GM20431 (cell line): ENCODE results near the gene SRMS.
"Not testable (repeated sequence)": the region's sequence is repeated elsewhere in the genome, so short reads cannot be mapped to it uniquely, and the experiment has no call there.

Source experiments
- in situ Hi-C: fragments of 300-500 bp; cut with MseI, MboI; formaldehyde crosslinking; loops from one replicate; pipeline ENCODE4 v1.15.0; 2020; ENCODE audit warnings: low sequenced_read_pairs; ENCODE audit not compliant: unreplicated experiment

SRMS gene

DNA sequence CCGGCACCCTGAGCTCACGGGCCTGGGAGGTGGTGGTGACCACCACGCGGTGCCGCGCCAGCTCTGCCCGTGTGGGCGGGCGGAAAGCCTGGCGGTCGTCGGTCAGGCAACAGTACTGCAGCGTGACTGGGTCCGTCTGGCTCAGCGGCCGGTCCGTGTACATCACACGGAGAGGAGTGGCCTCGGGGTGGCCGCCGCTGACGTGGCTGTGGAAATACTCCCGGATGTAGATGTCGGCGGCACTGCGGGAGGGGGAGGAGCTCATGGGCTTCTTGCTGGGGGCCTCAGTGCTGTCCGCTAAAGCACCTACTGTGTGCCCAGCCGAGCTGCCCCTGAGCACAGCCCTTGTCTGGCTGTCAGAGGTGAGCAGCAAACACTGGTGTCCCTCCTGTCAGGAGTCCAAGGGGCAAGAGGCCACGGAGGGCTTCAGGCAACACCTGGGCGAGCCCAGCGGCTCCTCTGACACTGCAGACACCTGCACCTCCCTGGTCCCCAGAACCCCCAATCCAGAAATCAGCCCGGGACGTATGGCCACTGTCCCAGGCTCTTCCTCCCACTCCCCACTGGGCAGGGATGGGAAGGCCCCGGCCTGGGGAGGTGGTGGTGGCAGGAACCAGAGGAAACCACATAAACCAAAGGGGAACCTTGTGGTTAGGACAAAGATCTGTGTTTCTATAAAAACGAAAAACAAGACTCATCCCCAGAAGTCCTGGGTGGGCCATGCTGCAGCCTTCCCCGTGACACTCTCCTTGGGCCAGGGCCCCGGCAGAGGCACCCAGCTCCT, 20.0 kb upstream of the SRMS start:
- in situ Hi-C loops, result no loop called here

GRCh38 chr20:63567136-63567385, 19.5 kb upstream of the SRMS start:
- in situ Hi-C loops, result no loop called here

DNA sequence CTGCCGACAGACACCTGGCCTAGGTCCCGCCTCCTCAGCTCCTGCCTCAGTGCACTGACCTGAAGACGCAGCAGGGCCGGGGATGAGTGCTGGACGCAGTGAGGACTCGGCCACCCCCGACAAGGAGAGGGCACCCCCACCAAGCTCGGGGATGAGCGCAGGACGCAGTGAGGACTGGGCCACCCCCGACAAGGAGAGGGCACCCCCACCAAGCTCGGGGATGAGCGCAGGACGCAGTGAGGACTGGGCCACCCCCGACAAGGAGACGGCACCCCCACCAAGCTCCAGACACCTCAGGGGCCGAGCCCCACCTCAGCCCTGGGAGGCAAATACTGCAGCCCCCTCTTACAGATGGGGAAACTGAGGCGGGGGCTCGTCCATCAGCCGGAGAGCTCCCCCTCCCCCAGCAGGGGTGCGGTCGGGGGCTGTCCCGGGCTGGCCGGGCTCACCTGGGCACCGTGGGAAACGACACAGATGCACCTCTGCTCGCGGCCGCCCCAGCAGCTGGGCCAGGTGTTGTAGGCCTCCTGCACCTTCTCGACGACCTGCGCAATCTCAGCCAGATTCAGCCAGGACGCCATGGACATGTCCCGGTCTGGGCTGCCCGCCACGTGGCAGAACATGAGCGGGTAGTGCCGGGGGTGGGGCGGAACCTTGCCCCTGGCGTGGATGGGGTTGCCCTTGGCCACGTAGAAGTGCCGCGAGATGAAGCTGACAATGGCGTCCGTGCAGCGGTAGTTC, 19.0 kb upstream of the SRMS start:
- in situ Hi-C loops, result no loop called here

GRCh38 chr20:63565699-63566335, 18.3 kb upstream of the SRMS start:
- in situ Hi-C loops, result no loop called here

GRCh38 chr20:63565021-63565698, 17.6 kb upstream of the SRMS start:
- in situ Hi-C loops, result no loop called here

DNA sequence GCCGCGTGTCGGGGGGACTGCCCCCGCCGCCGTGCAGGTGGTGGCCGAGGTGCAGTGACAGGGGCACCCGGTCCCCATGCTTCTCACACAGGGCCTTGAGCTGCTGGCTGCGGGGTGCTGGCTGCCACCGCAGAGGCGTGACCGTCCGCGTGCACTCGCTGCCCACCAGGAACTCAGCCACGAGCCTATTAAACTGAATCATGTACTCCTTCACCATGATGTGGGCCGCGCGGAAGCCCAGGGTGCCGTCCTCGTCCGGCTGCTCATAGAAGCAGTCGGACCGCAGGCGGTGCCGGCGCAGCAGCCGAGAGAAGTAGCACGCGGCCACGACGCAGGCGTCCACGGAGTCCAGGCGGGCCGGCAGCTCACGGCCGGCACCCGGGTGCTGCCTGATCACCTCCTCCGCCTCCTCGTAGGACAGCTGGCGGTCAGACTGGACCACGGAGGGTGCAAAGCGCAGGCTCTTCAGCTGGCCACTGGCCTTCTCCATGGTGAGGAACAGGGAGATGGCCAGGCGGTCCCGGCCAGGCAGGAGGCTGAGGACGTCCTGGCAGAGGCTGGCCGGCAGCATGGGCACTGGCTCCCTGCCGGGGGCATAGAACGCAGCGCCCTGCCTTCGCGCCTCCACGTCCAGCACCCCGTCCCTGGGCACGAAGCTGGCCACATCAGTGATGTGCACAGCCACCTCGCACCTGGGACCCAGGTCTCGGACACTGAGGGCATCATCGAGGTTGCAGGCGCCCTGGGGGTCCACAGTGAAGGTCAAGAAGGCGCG, 16.7 kb upstream of the SRMS start:
- in situ Hi-C loops, result no loop called here

- in situ Hi-C loops, result no loop called here
These were observed 15.8 kb upstream of the SRMS start for GRCh38 chr20:63563225-63563935.

- in situ Hi-C loops, result no loop called here
These were observed 15.1 kb upstream of the SRMS start for GRCh38 chr20:63562461-63563224.

DNA sequence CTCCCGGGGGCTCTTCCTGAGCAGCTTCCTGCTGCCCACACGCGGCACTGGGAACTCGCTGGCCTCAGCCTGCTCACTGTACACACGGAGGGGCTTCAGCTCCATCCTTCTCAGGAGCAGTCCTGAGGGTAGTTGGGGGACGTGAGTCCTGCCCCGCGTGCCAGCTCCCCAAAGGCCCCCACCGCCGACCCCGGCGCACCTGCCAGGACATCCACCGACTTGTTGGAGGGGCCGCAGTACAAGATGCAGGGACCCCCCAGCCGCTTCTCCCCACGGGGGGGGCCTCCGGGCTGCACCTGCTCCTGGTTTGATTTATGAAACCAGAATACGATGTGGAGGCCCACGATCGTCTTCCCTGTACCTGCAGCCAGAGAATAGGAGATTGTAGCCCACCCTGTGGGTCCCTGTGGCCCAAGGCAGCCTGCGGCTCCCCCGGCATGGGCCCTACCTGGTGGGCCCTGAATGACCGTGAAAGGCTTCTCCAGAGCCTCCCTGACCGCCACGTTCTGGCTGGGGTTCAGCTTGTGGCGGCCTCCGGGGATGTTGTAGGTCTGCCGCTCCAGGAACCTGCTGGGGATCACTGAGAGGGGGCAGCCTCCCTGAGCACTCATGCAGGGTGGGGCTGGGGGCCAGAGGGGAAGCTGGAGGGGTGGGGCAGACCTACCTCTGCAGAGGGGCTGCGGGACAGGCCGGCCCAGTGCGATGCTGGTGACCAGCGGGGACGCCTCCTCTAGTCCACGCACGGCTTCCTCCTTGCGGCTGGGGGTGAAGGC, 14.3 kb upstream of the SRMS start:
- in situ Hi-C loops, result no loop called here

DNA sequence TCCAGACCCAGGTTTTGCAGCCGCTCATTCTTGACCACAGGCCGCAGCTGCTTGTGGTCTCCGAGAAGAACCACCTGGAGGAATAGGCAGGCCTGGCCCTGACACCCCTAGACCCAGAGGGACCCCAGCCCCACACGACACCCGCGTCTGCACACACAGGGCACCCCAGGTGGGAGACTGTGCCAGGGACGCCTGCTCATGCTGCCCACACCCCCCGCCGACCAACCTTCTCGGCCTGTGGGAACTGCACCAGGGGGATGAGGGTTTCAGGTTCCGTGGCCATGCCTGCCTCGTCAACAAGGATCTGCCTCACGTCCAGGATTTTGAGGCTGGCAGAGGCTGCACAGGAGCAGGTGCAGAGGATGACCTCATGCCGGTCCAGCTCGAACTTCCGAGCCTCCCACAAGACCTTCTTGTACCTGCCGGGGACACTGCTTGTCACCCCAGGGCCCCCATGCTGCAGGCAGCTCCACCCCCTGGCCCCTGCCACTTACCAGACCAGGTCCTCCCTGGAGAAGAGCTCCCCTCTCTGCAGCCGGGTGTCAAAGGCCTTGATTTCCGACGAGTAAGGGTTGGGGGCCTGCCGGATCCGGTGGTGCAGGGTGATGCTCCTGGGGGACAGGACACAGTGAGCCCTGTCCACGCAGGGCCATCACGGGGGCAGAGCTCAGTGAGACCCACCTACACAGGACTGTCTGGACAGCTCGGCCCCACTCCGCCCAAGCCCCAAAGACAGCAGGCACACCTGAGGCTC, 13.5 kb upstream of the SRMS start:
- in situ Hi-C loops, result no loop called here

DNA sequence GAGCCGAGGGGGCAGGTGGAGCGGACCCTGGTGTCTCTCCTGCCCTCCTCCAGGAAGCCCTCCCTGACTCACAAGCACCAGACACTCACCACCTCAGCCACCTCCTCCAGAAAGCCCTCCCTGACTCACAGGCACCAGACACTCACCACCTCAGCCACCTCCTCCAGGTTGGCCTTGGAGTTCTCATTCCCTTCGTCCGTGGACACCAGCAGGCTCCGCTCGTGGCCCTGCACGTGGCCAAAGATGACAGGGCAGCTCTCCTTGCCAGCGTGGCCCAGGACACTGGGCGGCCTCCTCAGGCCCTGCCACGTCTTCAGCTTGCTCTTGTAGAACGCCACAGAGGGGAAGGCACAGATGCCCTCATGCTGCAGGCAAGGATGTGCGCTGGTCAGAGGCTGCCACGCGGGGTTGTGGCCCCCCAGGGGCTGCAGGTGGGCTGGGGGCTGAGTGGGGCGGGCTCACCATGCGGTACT, 12.8 kb upstream of the SRMS start:
- in situ Hi-C loops, result no loop called here

DNA sequence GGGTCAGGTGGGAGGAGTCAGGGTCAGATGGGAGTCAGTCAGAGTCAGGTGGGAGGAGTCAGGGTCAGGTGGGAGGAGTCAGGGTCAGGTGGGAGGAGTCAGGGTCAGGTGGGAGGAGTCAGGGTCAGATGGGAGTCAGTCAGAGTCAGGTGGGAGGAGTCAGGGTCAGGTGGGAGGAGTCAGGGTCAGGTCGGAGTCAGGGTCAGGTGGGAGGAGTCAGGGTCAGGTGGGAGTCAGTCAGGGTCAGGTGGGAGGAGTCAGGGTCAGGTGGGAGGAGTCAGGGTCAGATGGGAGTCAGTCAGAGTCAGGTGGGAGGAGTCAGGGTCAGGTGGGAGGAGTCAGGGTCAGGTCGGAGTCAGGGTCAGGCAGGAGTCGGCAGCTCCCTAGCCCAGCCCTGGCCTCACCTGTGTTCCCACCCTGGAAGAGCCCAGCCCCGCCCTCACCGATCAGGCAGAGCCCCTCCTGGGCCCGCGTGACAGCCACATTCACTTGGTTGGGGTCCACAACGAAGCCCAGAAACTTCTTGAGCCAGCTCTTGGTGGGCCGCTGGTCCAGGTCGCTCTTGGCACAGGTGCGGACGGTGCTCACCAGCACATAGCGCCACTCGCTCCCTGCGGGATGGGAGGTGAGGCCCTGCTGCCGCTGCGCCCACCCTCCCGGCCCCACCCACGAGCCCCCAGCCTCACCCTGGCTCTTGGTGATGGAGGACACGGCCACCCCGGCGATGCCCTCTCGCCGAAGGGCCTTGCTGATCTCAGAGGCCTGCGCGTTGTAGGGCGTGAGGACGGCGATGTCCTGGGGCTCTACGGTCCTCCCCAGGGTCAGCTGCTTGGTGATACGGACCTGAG, 12.2 kb upstream of the SRMS start:
- in situ Hi-C loops, result not testable (repeated sequence)

DNA sequence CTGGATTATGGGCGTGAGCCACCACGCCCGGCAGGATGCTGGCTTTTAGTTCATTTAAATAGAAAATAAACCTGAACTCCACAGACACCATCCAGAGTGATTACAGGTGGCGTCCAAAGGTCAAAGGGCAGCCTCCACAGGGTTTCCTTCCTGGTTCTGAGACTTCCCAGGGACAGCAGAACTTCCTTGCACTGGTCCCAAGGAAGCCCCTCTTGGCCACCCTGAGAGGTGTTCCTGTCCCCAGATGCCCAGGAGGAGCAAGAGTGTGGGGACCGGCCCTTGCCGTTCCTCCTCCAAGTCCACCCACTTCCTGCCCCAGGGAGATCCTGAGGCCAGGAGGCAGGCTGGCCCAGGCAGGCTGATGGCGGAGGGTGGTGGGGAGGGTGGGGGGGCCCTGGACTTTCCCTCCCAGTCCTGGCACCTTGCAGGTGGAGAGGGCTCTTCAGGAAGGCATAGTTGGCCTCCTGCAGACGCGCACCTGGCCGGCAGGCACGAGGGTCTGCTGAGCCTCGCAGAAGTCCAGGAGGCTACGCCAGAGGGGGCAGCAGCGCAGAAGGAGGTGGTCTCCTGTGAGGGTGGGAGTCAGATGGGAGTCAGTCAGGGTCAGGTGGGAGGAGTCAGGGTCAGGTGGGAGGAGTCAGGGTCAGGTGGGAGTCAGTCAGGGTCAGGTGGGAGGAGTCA, 11.4 kb upstream of the SRMS start:
- in situ Hi-C loops, result no loop called here

DNA sequence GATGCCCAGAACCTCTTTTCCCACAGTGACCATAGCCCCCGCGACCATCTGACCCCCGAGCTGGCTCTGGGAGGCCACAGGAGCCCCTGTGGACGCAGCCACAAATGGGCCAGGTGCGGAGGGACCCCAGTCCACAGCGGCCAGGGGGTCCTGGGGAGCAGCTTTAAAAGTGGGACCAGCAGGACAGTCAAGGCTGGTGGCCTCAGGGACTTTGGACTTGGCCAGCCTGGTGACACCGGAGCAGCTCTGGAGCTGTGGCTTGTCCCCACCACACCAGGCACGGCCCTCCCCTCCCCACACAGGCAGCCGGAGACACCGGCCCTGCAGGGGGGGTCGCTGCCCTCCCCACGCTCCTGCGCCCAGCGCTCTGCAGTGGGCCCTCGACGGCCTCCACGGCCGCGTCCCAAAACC, 9.9 kb upstream of the SRMS start:
- in situ Hi-C loops, result no loop called here

DNA sequence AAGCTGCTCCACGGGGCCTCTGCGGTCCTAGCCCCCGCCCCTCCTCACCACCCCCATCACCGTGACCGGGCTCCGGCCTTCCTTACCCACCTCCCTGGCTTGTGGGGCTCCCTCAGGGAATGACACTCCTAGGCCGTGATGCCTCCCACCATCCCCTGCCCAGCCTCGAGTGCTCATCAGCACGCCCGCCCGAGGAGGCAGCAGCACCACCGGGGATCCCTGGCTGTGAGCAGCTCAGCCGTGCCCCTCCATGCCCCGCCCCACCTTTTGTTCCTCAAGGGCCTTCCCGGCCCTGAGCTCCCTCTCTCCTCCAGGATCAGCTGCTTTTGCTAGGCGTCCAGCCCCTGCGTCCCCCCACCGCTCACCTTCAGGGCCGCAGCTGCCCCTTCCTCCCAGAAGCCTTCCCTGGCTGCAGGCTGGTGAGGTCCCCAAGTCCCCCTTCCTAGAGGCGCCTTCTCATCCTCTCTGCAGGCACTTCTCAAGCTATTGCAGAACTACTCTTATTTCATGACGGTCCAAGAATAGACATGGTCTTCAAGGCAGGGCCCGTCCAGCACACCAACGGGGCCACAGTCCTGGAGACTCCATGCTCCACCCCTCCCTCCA, 9.4 kb upstream of the SRMS start:
- in situ Hi-C loops, result no loop called here
